Stimulated activated CD4-positive, alpha-beta T cell treated with anti-CD3 and anti-CD28 coated beads, Interleukin-1b, Interleukin-23, amount 100 ng/mL, for 1 hour (primary cell): ENCODE measurements around the gene ZMIZ1.

Experiments used
- DNase-seq, 2 donors: peaks; one replicate each; pipeline ENCODE4 v3.0.0-alpha.2; 2020; ENCODE audit warnings: low read depth in 2 of 2

The ZMIZ1 gene

GRCh38 chr10:79068562-79069324 lies at the start of gene ZMIZ1:
Gene ZMIZ1 (plus strand): TSS chr10:79068966. CDS start chr10:79201633, 132,667 bp downstream.
- DNase-seq = peak; percentile 53 to 62

GRCh38 chr10:79019441-79020014 lies 49.2 kb upstream of the ZMIZ1 start:
- no peak for DNase-seq

- no peak for DNase-seq
Observed at GRCh38 chr10:79020015-79020491, 48.7 kb upstream of the ZMIZ1 start.

GRCh38 chr10:79020605-79021004 lies 48.2 kb upstream of the ZMIZ1 start:
- no peak for DNase-seq

DNA sequence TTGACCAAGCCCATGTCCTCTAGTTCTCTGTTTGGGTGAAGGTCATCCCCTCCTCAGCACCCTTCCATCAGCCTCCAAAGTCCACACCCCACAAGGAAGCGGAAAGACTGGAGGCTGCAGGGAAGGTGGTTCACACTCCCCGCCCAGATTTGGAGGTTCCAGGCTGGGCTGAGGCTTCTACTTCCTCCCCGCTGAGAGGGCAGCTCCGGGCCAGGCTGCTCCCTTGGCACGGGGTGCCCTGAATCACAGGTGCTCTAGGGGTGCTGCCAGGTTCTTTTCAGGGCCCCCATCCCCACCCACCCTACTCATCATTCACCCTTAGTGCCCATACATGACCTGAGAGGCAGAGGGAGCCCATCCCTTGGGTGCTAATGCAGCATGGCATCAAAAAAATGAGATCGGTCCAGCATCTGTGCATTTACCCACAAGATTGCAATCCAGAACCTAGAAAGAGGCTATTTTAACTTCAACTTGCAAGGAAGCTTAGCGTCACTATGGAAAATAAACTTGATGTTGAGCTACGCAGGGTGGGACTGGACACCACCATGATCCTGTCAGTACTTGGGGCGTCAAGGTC lies 47.3 kb upstream of the ZMIZ1 start:
- no peak for DNase-seq

- no peak for DNase-seq
Observed at GRCh38 chr10:79021948-79022499, 46.7 kb upstream of the ZMIZ1 start.

DNA sequence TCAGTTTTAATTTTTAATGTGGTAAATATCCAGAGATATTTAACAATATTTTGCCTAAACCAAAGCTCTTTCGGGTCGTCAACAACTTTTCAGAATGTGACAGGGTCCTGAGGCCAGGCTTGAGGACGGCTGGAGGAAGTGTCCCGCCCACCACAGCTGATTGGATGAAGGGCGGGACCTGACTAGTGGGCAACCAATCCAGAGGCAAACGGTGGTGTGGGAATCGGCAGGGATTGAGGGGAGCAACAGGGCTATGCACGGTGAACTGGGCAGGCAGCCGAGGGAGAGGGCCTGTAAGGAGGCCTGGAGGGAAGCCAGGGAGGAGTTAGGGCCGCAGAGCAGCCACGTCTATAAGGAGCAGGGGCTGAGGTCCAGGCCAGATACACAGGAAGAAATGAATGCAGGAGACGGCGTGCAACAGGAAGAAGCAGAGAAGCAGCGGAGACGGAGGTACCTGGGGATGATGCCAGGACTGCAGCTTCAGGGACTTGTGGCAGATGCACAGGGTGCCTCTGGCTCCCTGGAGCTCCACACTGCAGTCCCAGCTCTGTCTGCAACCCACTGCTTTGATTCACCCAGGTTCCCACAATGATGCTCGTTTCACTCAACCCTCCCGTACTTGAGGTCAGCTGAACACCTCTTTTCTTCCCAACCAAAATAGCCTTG lies 46.1 kb upstream of the ZMIZ1 start:
- no peak for DNase-seq

DNA sequence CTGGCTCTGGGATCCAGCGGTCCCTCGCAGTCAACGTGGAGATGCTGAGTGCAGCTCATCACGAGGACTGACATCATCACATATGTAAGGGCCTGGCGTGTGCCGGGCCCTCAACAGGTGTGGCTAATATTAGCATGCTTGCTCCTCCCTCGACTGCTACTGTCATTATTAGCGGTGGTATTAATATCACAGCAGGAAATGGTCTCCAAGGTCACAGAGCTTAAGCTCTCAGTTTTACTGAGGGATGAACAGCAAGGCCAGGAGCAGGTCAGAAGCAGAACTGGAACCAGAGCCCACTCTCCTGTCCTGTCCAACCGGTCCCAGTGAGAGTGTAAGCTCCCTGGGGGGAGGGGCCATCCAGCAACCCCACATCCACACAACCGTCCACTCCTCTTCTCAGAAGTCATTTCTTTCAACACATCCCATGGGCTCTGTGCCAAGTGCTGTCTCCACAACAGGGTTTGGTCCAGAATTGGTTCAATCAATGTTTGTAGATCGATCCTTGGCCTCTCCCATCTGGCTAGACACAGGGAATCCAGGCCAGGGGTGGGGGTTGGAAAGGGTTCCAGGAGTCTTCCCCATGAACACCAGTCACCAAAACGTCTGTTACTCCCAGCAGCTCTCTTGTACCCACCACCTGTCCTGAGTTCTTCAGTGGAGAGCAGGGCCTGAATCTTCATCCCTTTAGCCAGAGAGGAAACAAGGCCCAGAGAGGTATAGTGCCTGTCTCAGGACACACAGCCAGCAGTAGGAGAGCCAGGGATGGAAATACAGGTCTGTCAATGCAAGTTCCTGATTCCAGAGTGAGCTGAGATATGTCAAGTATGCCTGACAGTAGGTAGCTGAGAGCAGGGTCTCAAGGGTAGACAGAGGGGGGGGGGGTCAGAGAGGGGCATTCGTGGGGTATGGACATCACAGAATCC lies 45.3 kb upstream of the ZMIZ1 start:
- no peak for DNase-seq

DNA sequence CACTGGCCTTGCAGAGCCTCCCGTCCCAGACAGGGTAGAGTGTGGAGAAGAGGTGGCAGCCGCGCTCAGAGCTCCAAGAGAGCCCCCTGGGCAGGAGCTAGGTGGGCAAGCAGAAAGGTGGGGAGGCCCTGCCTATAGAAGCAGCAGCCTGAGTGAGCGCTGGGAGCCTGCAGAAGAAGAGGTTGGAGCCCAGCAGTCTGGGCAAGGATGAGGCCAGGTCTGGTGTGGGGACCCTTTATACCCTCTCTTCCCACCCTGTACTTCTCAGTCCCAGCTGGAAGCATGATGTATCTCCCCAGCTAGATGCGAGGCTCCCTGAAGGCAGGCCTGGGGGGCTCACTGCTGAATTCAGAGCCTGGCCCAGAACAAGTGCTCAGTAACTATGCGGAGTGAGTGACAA lies 44.5 kb upstream of the ZMIZ1 start:
- DNase-seq = no peak

DNA sequence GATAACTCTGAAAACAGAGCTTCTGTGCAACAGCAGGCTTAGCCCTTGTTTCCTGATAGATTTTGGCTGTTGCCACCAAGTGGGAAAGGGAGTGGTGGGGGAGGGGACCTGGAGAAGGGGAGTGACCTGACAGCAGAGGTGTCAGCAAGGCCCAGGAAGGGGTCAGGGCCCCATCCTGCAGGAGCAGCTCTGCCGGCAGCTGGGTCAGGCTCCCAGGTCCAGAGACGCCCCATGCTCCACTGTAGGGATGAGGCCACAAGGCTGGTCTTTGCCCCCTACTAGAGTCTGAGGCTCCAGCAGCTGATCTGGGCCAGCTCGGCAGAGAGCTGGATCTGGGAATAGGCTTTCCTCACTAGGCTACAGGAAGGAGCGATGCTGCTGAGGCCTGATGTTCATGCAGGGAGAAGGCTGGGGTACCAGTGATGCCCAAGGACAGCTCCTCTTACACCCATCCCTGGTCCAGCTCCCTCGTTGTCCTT lies 44.0 kb upstream of the ZMIZ1 start:
- no peak for DNase-seq

DNA sequence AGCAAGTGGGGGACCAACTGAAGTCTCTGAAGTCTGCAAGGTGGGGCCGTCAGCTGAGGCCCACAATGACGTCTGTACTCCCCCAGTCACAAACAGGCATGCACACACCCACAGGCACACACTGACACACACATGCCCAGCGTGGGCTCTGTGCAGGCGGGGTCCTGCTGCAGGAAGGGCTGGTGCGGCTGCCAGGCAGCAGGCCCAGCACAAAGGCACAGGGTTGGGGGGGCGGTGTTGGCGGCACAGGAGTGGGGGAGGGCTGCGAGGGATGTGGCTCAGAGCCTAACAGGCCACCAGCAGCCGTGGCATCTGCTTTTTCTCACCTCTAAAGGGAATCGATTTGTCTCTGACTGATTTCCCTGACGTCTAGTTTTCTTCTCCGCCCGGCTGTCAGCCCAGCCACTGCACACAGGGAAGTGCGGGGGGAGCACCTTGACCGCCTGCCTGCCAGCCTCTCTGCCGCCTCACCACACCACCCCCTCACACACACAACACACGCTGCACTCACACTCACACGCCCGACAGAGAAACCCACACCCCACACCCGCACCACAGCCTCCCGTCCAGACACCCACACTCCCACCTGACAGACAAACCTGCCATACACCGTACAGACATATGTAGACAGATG lies 43.5 kb upstream of the ZMIZ1 start:
- no peak for DNase-seq

DNA sequence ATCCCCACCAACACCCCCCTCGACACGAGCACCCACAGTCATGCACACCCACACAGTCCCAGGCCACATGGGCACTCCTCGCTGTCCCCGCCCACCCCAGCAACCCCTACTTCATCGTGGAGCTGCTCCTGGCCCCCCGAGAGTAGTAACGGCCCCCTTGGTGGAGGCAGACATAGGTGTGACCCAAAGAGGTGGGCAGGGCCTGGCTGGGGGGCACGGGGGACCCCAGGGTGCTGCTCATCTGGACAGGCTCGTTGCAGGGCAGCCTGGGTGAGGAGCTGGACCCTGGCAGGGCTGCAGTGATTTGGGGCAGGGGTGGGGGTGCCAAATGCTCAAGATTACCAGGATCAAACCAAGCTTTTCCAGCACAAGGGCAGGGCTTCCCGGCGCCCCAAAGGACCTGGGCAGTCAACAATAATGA lies 42.4 kb upstream of the ZMIZ1 start:
- no peak for DNase-seq

GRCh38 chr10:79026806-79027146 lies 42.0 kb upstream of the ZMIZ1 start:
- DNase-seq = no peak

DNA sequence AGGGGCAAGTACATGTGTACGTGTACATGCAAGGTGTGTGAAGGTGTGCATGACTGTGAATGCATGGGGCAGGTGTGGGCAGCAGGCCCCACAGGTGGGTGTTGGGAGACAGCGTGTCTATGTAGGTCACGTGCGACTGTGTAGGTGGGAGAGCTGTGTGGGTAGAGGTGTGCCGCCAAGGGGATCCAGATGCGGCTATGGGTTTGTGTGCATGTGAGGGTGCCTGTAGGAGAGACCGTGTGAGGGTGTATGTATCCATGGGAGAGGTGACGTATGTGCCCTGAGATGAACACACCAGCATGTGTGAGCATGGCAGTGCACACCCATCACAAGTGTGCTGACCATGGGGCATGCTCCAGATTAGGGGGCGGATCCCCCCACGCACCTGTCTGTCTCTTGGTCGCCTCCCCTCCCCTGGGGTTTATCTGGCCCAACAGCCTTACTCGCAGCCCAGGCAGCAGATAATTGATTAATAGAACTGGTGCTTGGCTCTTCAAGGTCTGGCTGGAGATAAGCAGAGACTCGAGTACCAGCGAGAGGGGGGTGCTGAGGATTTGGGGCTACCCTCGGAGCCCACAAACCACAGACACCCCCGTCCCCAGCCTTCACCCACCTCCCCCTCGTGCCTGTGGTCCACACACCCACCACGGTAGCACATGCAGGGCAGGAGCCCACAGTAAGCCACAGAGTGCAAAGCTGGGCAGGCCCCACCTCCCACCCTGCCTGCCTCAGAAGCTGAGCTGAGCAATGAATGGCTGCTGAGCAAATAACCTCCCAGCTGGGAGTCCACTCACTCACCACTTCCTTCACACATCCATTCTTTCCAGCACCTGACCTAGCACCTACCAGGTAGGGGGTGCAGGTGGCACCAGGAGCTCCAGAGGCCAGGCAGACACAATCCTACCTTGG lies 41.4 kb upstream of the ZMIZ1 start:
- no peak for DNase-seq

GRCh38 chr10:79028056-79028430 lies 40.7 kb upstream of the ZMIZ1 start:
- DNase-seq = no peak

- no peak for DNase-seq
Observed at GRCh38 chr10:79028451-79029010, 40.2 kb upstream of the ZMIZ1 start.

DNA sequence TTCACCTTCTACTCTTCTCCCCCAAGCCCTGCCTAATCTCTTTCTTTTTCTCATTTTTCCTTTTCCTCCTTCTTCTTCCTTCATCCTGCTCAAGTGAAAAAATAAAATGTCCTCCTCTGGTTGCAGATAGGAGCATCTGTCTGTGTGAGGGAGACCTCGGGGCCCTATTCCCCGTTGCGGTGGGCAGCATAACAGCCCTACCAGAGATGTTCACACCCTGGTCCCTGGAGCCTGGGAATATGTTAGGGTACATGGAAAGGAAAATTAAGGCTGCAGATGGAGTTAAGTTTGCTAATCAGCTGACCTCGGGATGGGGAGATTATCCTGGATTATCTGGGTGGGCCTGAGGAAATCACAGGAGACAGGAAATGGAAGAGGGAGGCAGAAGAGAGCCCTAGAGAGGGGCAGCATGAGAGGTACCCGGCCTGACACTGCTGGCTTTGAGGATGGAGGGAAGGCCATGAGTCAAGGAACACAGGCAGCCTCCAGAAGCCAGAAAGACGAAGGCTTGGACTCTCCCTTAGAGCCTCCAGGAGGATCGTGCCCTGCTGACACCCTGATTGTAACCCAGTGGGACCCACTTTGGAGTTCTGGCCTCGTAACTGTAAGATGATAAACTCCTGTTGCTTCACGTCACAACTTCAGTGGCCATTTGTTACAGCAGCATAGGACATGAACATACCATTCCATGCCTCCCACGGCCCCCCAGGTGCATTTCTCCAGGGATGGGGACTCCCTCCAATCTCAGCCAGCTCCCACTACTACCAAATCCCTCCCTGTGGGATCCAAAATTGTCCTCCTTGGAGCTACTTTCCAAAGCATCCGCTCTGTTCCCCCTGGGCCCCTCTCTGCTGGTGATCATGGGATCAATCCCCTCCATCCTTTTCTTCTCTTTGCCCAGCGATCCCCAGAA lies 39.0 kb upstream of the ZMIZ1 start:
- DNase-seq = no peak

DNA sequence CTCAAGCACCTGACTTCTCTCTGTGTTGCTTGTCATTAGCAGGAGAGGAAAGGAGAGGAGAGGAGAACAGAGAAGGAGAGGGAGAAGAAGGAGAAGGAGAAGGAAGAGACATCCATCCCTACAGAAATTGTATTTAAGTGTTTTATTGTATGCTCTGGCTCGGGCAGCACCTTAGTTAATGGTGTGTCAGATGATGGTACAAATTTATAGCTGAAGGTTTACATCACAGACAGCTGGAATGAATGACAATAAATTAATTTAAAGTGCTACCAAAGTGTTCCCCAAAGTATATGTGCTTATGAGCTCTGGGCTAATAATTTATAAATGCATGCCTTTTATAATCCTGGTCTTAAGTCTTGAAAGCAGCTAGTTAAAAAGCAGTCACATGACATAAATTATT lies 38.1 kb upstream of the ZMIZ1 start:
- DNase-seq = no peak
